OCI-LY3 (cell line): ENCODE results near the gene ENDOU.

Source experiments
- CTCF ChIP-seq: fragments of 200-600, 300-600 bp; sonication (generic); IDR thresholded peaks from 2 replicates; pipeline ENCODE4 v1.5.1; 2014; ENCODE audit warnings: antibody characterized with exemption, low read length, low read depth
- EZH2phosphoT487 ChIP-seq: fragments of 200-600 bp; shearing (Covaris generic); IDR thresholded peaks from 2 replicates; pipeline ENCODE4 v1.6.1; 2018; ENCODE audit warnings: antibody characterized with exemption, mixed run types, low read depth

GRCh38 chr12:47773858-47774580 lies 48.7 kb upstream of the ENDOU start:
- no peak for TF ChIP-seq CTCF
- TF ChIP-seq EZH2phosphoT487 = no peak
